Lower lobe of right lung (tissue), 2 donors: ENCODE results near the gene CDYL2. TPM values are rescaled to one million over a fixed set of nuclear protein-coding genes. Genes with fewer than 3 reads are reported as not detected.

Experiments used
- ATAC-seq, 2 donors: fragments of 200-7000 bp; cut with Tn5 transposase; one replicate each; pipeline ENCODE4 v1.9.1; 2020 to 2022; ENCODE audit warnings: mild to moderate bottlenecking in 2 of 2, moderate library complexity in 2 of 2
- DNase-seq: peaks from one replicate; pipeline ENCODE4 v3.0.0-alpha.2; 2020
- H3K27ac ChIP-seq: fragments of 200-600 bp; one replicate; pipeline ENCODE4 v1.8.0; 2022
- H3K27me3 ChIP-seq: fragments of 200-600 bp; one replicate; pipeline ENCODE4 v1.8.0; 2022; ENCODE audit warnings: low read depth
- H3K36me3 ChIP-seq: fragments of 200-600 bp; one replicate; pipeline ENCODE4 v1.8.0; 2022; ENCODE audit warnings: mild to moderate bottlenecking
- H3K4me1 ChIP-seq: fragments of 200-600 bp; one replicate; pipeline ENCODE4 v1.8.0; 2022
- H3K4me3 ChIP-seq: fragments of 200-600 bp; one replicate; pipeline ENCODE4 v1.8.0; 2022; ENCODE audit warnings: mild to moderate bottlenecking
- H3K9me3 ChIP-seq: fragments of 200-600 bp; one replicate; pipeline ENCODE4 v1.8.0; 2022
- CTCF ChIP-seq: fragments of 200-600 bp; IDR thresholded peaks from one replicate; pipeline ENCODE4 v1.8.0; 2022; ENCODE audit warnings: antibody characterized with exemption, mild to moderate bottlenecking
- intact Hi-C: fragments of 100-400 bp; cut with DNase I; formaldehyde crosslinking; loops from one replicate; pipeline ENCODE4 v1.11.0; 2022
- total RNA-seq: library from RNA; stranded (reverse); fragmentation: NEBNext Ultra II Directional; extraction: Animal tissue kit (Norgen Biotek cat#: 25700); gene quantifications from one replicate; pipeline ENCODE4 v1.2.1, GENCODE V29; 2021
- donor health status: DM: no; HTN: yes; CAD: no; lungs with severe emphysema.

Gene CDYL2
- total RNA-seq, 1 donor from 2014 or later, result 14.7 TPM

GRCh38 chr16:80608946-80609345 is 195.5 kb downstream of the CDYL2 start:
- no peak overlapping the region for H3K27ac ChIP-seq
- DNase-seq, result no peak
- no peaks in the 10 kb centered on the region for H3K27me3 ChIP-seq
- intact Hi-C loops, result no loop called here
- no peaks in the 10 kb centered on the region for H3K4me1 ChIP-seq
- no peak for TF ChIP-seq CTCF
- ATAC-seq, result no peak
- no peaks in the 10 kb centered on the region for H3K9me3 ChIP-seq
- peaks cover 13% of the 10 kb centered on the region for H3K36me3 ChIP-seq
- no peak overlapping the region for H3K4me3 ChIP-seq

- DNase-seq, result no peak
- Histone ChIP-seq H3K4me1 (no peaks in the 10 kb centered on the region), H3K36me3 (peaks cover 11% of the 10 kb centered on the region), H3K4me3 (no peak overlapping the region), H3K9me3 (no peaks in the 10 kb centered on the region), H3K27ac (no peak overlapping the region), H3K27me3 (no peaks in the 10 kb centered on the region)
- intact Hi-C loops, result no loop called here
- ATAC-seq, result no peak
- no peak for TF ChIP-seq CTCF
Observed at GRCh38 chr16:80607204-80607603, 197.2 kb downstream of the CDYL2 start.

DNA sequence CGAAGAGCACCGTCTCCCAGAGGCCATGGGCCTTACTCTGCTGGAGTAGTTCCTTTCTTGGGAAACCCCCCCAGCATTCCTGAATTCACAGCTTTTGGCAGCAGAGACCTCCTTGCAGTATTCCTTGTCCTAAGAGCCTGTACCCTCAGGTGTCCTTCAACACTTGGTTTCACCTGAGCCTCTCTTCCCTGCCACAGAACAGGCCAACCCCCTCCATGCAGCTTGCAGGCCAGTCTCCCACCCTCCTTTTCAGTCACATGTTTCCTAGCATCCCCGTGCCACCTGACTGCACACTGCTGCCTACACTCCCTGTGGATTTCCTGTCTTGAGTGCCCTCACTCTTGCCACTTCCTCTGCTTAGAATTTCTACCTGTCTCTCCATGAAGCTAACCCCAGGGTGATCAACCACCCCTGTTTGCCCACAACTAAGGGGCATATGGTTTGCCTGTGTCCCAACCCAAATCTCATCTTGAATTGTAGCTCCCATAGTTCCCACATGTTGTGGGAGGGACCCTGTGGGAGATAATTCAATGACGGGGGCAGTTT is 198.1 kb downstream of the CDYL2 start:
- H3K4me1 ChIP-seq, result no peaks in the 10 kb centered on the region
- ATAC-seq (no peak), DNase-seq (no peak)
- no peak for TF ChIP-seq CTCF
- H3K27me3 ChIP-seq, result no peaks in the 10 kb centered on the region
- H3K9me3 ChIP-seq, result no peaks in the 10 kb centered on the region
- intact Hi-C loops, result no loop called here
- no peak overlapping the region for H3K27ac ChIP-seq
- no peak overlapping the region for H3K4me3 ChIP-seq
- H3K36me3 ChIP-seq, result peaks cover 9% of the 10 kb centered on the region

DNA sequence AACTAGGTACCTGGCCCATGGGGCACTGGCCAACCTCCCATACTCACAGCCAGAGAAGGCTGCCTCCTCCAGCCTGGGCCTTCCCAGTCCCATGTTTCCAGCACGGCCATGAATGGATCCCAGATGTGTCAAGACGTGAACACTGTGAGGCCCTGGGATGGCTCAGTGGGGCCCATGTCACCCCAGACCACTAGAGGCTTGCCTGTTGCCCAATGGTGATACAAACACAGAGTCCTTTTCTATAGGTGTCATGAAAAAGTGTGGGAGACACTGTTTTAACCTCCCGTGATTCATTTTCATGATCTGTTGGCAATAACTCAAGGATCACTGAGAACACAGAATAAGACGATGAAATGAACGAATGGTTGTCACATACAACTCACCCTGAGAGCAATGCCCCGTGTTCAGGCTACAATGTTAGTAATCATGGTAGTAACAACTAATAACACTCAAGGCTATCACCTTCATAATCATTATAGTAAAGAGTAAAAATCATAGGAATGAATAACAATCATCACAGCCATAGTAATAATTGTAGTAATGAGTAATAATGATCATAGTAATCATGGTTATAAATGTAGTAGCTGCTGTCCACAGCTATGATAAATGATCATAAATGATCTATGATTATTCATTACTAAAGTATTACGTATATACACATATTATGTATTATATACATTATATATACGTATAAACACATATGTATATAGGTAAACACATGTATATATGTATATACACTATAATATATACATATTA is 199.6 kb downstream of the CDYL2 start:
- Histone ChIP-seq H3K36me3 (peaks cover 9% of the 10 kb centered on the region), H3K9me3 (no peaks in the 10 kb centered on the region), H3K4me1 (no peaks in the 10 kb centered on the region), H3K27ac (no peak overlapping the region), H3K4me3 (no peak overlapping the region), H3K27me3 (no peaks in the 10 kb centered on the region)
- DNase-seq (no peak), ATAC-seq (no peak)
- intact Hi-C loops, result no loop called here
- no peak for TF ChIP-seq CTCF

DNA sequence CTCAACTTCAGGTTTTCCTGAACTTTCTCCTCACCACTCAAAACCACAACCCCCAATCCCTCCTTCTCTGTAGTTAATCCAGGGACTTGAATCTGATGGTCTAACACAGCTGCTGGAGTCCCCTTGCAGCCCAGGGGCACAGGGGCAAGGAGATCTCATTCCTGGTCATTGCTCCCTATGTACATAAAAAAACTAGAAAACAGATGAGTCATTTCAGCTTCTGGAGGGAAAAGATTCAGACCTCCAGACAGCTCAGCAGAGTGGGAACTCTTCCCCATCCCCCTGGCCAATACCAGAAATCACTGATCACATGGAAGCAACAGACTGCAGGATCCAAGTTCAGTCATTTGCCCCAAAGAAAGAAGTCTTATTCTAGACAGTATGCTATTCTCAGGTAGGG is 201.5 kb downstream of the CDYL2 start:
- DNase-seq (no peak), ATAC-seq (no peak)
- Histone ChIP-seq H3K36me3 (peaks cover 9% of the 10 kb centered on the region), H3K9me3 (no peaks in the 10 kb centered on the region), H3K27ac (no peak overlapping the region), H3K4me1 (no peaks in the 10 kb centered on the region), H3K27me3 (no peaks in the 10 kb centered on the region), H3K4me3 (no peak overlapping the region)
- intact Hi-C loops, result no loop called here
- TF ChIP-seq CTCF, result no peak
